GM12878 (cell line): Measurements from ENCODE around the gene WDR93.

Source experiments
- CTCF ChIP-seq, 3 experiments: IDR thresholded peaks in 2 of 3; conservative IDR thresholded peaks in 1 of 3; 2 replicates each; pipeline ENCODE4 v1.5.1; 2011; ENCODE audit warnings: low read depth in 3 of 3, low read length in 3 of 3, mild to moderate bottlenecking in 3 of 3, control low read depth in 2 of 3, moderate library complexity in 2 of 3, inconsistent platforms in 1 of 3, mixed read lengths in 1 of 3; ENCODE audit not compliant: control insufficient read depth in 2 of 3, insufficient read depth in 1 of 3; ENCODE audit errors: extremely low read depth in 1 of 3
- MYC ChIP-seq: IDR thresholded peaks from 2 replicates; pipeline ENCODE4 v1.6.1; 2011; ENCODE audit warnings: mild to moderate bottlenecking, low read length, moderate library complexity, inconsistent platforms; ENCODE audit not compliant: insufficient read depth, insufficient replicate concordance, insufficient read length, severe bottlenecking
- NFYB ChIP-seq: IDR thresholded peaks from 2 replicates; pipeline ENCODE4 v1.6.1; 2011; ENCODE audit warnings: low read depth, mild to moderate bottlenecking, low read length, improper control_type of control experiment, moderate library complexity; ENCODE audit not compliant: insufficient read depth
- NRF1 ChIP-seq: conservative IDR thresholded peaks from 2 replicates; pipeline ENCODE4 v1.6.1; 2011; ENCODE audit warnings: mild to moderate bottlenecking, low read depth, low read length, improper control_type of control experiment
- TF ChIP-seq, protein P1 (sequence below): fragments of 450-650 bp; IDR thresholded peaks from 2 replicates; pipeline ENCODE4 v1.6.1; 2017; ENCODE audit warnings: antibody characterized with exemption, mild to moderate bottlenecking, moderate library complexity

- TF ChIP-seq NFYB (no peak), NRF1 (no peak), MYC (no peak), CTCF (IDR thresholded peaks at IDR 0.05 in 2 of 3, conservative IDR thresholded peaks at IDR 0.05 in 1 of 3; ENCODE audit: control insufficient read depth in 2 of 3, extremely low read depth in 1 of 3, insufficient read depth in 1 of 3, low read depth in 3 of 3, low read length in 3 of 3) (no peak)
- TF ChIP-seq, protein P1, sequence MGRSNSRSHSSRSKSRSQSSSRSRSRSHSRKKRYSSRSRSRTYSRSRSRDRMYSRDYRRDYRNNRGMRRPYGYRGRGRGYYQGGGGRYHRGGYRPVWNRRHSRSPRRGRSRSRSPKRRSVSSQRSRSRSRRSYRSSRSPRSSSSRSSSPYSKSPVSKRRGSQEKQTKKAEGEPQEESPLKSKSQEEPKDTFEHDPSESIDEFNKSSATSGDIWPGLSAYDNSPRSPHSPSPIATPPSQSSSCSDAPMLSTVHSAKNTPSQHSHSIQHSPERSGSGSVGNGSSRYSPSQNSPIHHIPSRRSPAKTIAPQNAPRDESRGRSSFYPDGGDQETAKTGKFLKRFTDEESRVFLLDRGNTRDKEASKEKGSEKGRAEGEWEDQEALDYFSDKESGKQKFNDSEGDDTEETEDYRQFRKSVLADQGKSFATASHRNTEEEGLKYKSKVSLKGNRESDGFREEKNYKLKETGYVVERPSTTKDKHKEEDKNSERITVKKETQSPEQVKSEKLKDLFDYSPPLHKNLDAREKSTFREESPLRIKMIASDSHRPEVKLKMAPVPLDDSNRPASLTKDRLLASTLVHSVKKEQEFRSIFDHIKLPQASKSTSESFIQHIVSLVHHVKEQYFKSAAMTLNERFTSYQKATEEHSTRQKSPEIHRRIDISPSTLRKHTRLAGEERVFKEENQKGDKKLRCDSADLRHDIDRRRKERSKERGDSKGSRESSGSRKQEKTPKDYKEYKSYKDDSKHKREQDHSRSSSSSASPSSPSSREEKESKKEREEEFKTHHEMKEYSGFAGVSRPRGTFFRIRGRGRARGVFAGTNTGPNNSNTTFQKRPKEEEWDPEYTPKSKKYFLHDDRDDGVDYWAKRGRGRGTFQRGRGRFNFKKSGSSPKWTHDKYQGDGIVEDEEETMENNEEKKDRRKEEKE = no peak
Observed at GRCh38 chr15:89746386-89746780, 55.8 kb downstream of the WDR93 start.
